ENCODE measurements around the gene PHACTR2. TPM values are rescaled to one million over a fixed set of nuclear protein-coding genes. Genes with fewer than 3 reads are reported as not detected.

The PHACTR2 gene
- total RNA-seq, 1 donor from 2014 or later = 44.7 TPM

DNA sequence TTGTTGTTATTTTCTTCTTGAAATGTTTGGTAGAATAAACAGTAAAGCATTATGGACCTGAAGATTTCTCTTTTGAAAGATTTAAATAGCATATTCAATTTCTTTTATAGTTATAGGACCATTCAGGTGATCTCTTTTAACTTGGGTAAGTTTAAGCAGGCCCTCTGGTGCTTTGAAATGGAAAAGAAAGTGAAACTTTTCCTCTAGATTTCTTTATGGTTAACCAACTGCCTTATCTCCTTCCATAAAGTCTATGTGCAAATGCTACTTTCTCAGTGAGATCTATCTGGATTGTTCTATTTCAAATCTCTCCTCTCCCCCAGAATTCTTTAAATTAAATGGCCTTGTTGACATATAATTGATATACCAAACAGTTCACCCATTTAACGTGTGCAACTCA, 54.0 kb downstream of the PHACTR2 start:
- Mint-ChIP-seq H3K27ac (ENCODE audit: unreplicated experiment) (no peak overlapping the region), H3K4me1 (ENCODE audit: low read depth, unreplicated experiment) (peaks cover 5% of the 10 kb centered on the region)
- peaks cover 12% of the 10 kb centered on the region for H3K79me2 ChIP-seq (ENCODE audit: insufficient read depth, low read length)

DNA sequence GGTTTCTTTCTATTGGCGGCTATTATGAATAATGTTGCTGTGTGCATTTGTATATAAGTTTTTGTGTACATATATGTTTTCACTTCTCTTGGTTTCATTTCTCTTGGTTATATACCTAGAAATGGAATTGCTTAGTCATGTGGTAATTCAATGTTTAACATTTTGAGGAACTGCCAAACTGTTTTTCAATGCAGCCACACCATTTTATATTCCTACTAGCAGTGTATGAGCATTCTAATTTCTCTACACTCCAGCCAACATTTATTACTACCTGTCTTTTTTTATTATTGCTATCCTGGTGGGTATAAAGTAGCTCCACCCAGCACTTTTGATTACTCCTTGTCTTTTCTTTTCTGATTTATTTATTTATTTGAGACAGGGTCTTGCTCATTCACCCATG, 54.8 kb downstream of the PHACTR2 start:
- no peaks in the 10 kb centered on the region for H3K4me1 ChIP-seq (ENCODE audit: insufficient read depth, low read length)
- H3K4me1 Mint-ChIP-seq (ENCODE audit: low read depth, unreplicated experiment) = peaks cover 5% of the 10 kb centered on the region
- H3K27me3 Mint-ChIP-seq (ENCODE audit: low read depth, unreplicated experiment) = no peaks in the 10 kb centered on the region
- TF ChIP-seq, protein P1, sequence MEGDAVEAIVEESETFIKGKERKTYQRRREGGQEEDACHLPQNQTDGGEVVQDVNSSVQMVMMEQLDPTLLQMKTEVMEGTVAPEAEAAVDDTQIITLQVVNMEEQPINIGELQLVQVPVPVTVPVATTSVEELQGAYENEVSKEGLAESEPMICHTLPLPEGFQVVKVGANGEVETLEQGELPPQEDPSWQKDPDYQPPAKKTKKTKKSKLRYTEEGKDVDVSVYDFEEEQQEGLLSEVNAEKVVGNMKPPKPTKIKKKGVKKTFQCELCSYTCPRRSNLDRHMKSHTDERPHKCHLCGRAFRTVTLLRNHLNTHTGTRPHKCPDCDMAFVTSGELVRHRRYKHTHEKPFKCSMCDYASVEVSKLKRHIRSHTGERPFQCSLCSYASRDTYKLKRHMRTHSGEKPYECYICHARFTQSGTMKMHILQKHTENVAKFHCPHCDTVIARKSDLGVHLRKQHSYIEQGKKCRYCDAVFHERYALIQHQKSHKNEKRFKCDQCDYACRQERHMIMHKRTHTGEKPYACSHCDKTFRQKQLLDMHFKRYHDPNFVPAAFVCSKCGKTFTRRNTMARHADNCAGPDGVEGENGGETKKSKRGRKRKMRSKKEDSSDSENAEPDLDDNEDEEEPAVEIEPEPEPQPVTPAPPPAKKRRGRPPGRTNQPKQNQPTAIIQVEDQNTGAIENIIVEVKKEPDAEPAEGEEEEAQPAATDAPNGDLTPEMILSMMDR (IDR thresholded peaks at IDR 0.05; ENCODE audit: insufficient read depth, low read depth, low read length) = no peak
- no peak for TF ChIP-seq EZH2 (IDR thresholded peaks at IDR 0.05; ENCODE audit: insufficient read depth, low read length)
- peaks cover 8% of the 10 kb centered on the region for H4K20me1 ChIP-seq (ENCODE audit: insufficient read depth, low read length)
- no peaks in the 10 kb centered on the region for H3K27me3 ChIP-seq (ENCODE audit: insufficient read depth, low read length)
- H3K27ac ChIP-seq (ENCODE audit: low read depth, low read length) = no peak overlapping the region
- FAIRE-seq (peak; percentile 52), DNase-seq (ENCODE audit: low read depth) (no peak)
- no peak overlapping the region for H3K4me2 ChIP-seq (ENCODE audit: low read length)
- no peak overlapping the region for H3K4me3 ChIP-seq (ENCODE audit: insufficient read depth, low read depth, low read length)
- no peak overlapping the region for H3K9ac ChIP-seq (ENCODE audit: low read length)
- H3K27ac Mint-ChIP-seq (ENCODE audit: unreplicated experiment) = no peak overlapping the region
- no peak overlapping the region for H3K4me3 Mint-ChIP-seq (ENCODE audit: unreplicated experiment)
- no peaks in the 10 kb centered on the region for H3K36me3 Mint-ChIP-seq (ENCODE audit: low read depth, unreplicated experiment)
- no peaks in the 10 kb centered on the region for H3K9me3 Mint-ChIP-seq (ENCODE audit: unreplicated experiment)
- H3K36me3 ChIP-seq (ENCODE audit: insufficient read depth, low read length) = no peaks in the 10 kb centered on the region
- no peaks in the 10 kb centered on the region for H3K9me3 ChIP-seq (ENCODE audit: insufficient read depth, low read depth, low read length)
- H3K79me2 ChIP-seq (ENCODE audit: insufficient read depth, low read length) = peaks cover 12% of the 10 kb centered on the region
- no peak overlapping the region for H2AFZ ChIP-seq (ENCODE audit: low read depth, low read length)

More for the DNA sequence above, 54.0 kb downstream of the PHACTR2 start:
- H3K4me3 ChIP-seq (ENCODE audit: insufficient read depth, low read depth, low read length) = no peak overlapping the region
- peaks cover 8% of the 10 kb centered on the region for H4K20me1 ChIP-seq (ENCODE audit: insufficient read depth, low read length)
- DNase-seq (ENCODE audit: low read depth) = no peak
- no peak overlapping the region for H3K27ac ChIP-seq (ENCODE audit: low read depth, low read length)
- no peak for FAIRE-seq
- Mint-ChIP-seq H3K9me3 (ENCODE audit: unreplicated experiment) (no peaks in the 10 kb centered on the region), H3K27me3 (ENCODE audit: low read depth, unreplicated experiment) (no peaks in the 10 kb centered on the region), H3K4me3 (ENCODE audit: unreplicated experiment) (no peak overlapping the region), H3K36me3 (ENCODE audit: low read depth, unreplicated experiment) (no peaks in the 10 kb centered on the region)
- no peak overlapping the region for H3K9ac ChIP-seq (ENCODE audit: low read length)
- no peaks in the 10 kb centered on the region for H3K27me3 ChIP-seq (ENCODE audit: insufficient read depth, low read length)
- H3K36me3 ChIP-seq (ENCODE audit: insufficient read depth, low read length) = no peaks in the 10 kb centered on the region
- no peak overlapping the region for H3K4me2 ChIP-seq (ENCODE audit: low read length)
- no peak for TF ChIP-seq EZH2 (IDR thresholded peaks at IDR 0.05; ENCODE audit: insufficient read depth, low read length)
- TF ChIP-seq, protein P1 (IDR thresholded peaks at IDR 0.05; ENCODE audit: insufficient read depth, low read depth, low read length) = no peak
- no peaks in the 10 kb centered on the region for H3K4me1 ChIP-seq (ENCODE audit: insufficient read depth, low read length)
- no peaks in the 10 kb centered on the region for H3K9me3 ChIP-seq (ENCODE audit: insufficient read depth, low read depth, low read length)
- H2AFZ ChIP-seq (ENCODE audit: low read depth, low read length) = no peak overlapping the region

DNA sequence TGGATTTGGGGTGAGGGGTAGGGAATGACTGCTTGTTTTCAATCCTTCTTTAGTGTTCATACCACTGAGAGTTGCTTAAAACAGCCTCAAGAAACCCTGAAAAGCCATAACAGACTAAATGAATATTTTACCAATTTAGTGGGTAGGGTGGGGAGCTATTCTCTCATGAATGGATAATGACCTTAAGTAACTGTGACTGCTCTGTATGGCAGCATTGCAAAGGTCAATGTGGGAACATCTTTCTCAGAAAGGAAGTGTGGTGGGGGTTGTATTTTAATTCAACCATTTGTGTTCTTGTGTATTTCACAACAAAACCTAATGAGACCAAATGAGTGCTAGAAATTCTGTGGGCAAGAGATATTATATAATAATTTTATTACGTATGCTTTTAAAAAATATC, 55.7 kb downstream of the PHACTR2 start:
- H3K4me2 ChIP-seq (ENCODE audit: low read length) = no peak overlapping the region
- H4K20me1 ChIP-seq (ENCODE audit: insufficient read depth, low read length) = peaks cover 8% of the 10 kb centered on the region
- H2AFZ ChIP-seq (ENCODE audit: low read depth, low read length) = no peak overlapping the region
- no peak for FAIRE-seq
- Mint-ChIP-seq H3K36me3 (ENCODE audit: low read depth, unreplicated experiment) (no peaks in the 10 kb centered on the region), H3K9me3 (ENCODE audit: unreplicated experiment) (no peaks in the 10 kb centered on the region), H3K27ac (ENCODE audit: unreplicated experiment) (no peak overlapping the region), H3K27me3 (ENCODE audit: low read depth, unreplicated experiment) (no peaks in the 10 kb centered on the region), H3K4me1 (ENCODE audit: low read depth, unreplicated experiment) (peaks cover 5% of the 10 kb centered on the region), H3K4me3 (ENCODE audit: unreplicated experiment) (no peak overlapping the region)
- no peak overlapping the region for H3K27ac ChIP-seq (ENCODE audit: low read depth, low read length)
- no peak overlapping the region for H3K9ac ChIP-seq (ENCODE audit: low read length)
- DNase-seq (ENCODE audit: low read depth) = no peak
- H3K4me3 ChIP-seq (ENCODE audit: insufficient read depth, low read depth, low read length) = no peak overlapping the region
- no peaks in the 10 kb centered on the region for H3K9me3 ChIP-seq (ENCODE audit: insufficient read depth, low read depth, low read length)
- no peaks in the 10 kb centered on the region for H3K4me1 ChIP-seq (ENCODE audit: insufficient read depth, low read length)
- peaks cover 12% of the 10 kb centered on the region for H3K79me2 ChIP-seq (ENCODE audit: insufficient read depth, low read length)
- TF ChIP-seq EZH2 (IDR thresholded peaks at IDR 0.05; ENCODE audit: insufficient read depth, low read length) = no peak
- TF ChIP-seq, protein P1 (IDR thresholded peaks at IDR 0.05; ENCODE audit: insufficient read depth, low read depth, low read length) = no peak
- H3K36me3 ChIP-seq (ENCODE audit: insufficient read depth, low read length) = no peaks in the 10 kb centered on the region
- no peaks in the 10 kb centered on the region for H3K27me3 ChIP-seq (ENCODE audit: insufficient read depth, low read length)

Data from astrocyte (in vitro differentiated cells and primary cell).